HepG2 (cell line): ENCODE data around the gene ZNF512B. TPM values are rescaled to one million over a fixed set of nuclear protein-coding genes. Genes with fewer than 3 reads are reported as not detected.

ENCODE experiments used
- EP300 ChIP-seq, 3 experiments: sonication (generic) in 1 of 3; formaldehyde crosslinking in 1 of 3; IDR thresholded peaks; 2 replicates each; pipeline versions ENCODE4 v1.5.1 to v1.6.1; 2011 to 2020; ENCODE audit warnings: low read depth in 2 of 3, low read length in 2 of 3, borderline replicate concordance in 1 of 3, improper control_type of control experiment in 1 of 3, mild to moderate bottlenecking in 1 of 3, missing genetic modification reagents in 1 of 3, moderate library complexity in 1 of 3
- HMG20A ChIP-seq: IDR thresholded peaks from 2 replicates; pipeline ENCODE4 v1.6.1; 2016; ENCODE audit warnings: borderline replicate concordance
- LRRFIP1 ChIP-seq: sonication (generic); formaldehyde crosslinking; conservative IDR thresholded peaks from 2 replicates; pipeline ENCODE4 v1.4.0; 2020; ENCODE audit warnings: missing genetic modification reagents
- PLSCR1 ChIP-seq: sonication (generic); formaldehyde crosslinking; IDR thresholded peaks from 2 replicates; pipeline ENCODE4 v1.5.0; 2020; ENCODE audit warnings: missing genetic modification reagents, mild to moderate bottlenecking, borderline replicate concordance
- POLR2AphosphoS5 ChIP-seq: IDR thresholded peaks from 2 replicates; pipeline ENCODE4 v1.6.1; 2012; ENCODE audit warnings: low read depth, low read length
- RBM22 ChIP-seq: fragments of 200-400 bp; formaldehyde crosslinking; optimal IDR thresholded peaks from 2 replicates; pipeline ENCODE3; 2017; ENCODE audit warnings: mild to moderate bottlenecking, low read length, moderate library complexity
- SOX13 ChIP-seq, 3 experiments: fragments of 450-650 bp in 1 of 3; sonication (generic) in 1 of 3; formaldehyde crosslinking in 1 of 3; IDR thresholded peaks in 2 of 3; conservative IDR thresholded peaks in 1 of 3; 2 replicates each; pipeline versions ENCODE4 v1.5.0 to v1.6.1; 2016 to 2020; ENCODE audit warnings: antibody characterized with exemption in 1 of 3, mild to moderate bottlenecking in 1 of 3, missing compliant biosample characterization in 1 of 3, missing genetic modification reagents in 1 of 3, moderate library complexity in 1 of 3
- TCF7L2 ChIP-seq: IDR thresholded peaks from 2 replicates; pipeline ENCODE4 v1.6.1; 2011; ENCODE audit warnings: mild to moderate bottlenecking, low read depth, low read length, moderate library complexity
- TEF ChIP-seq: sonication (generic); formaldehyde crosslinking; IDR thresholded peaks from 2 replicates; pipeline ENCODE4 v1.5.0; 2020; ENCODE audit warnings: missing genetic modification reagents
- U2AF1 ChIP-seq: fragments of 200-400 bp; formaldehyde crosslinking; optimal IDR thresholded peaks from 2 replicates; pipeline ENCODE3; 2017; ENCODE audit warnings: mild to moderate bottlenecking, low read depth, low read length
- YEATS2 ChIP-seq: sonication (generic); formaldehyde crosslinking; IDR thresholded peaks from 2 replicates; pipeline ENCODE4 v1.4.0; 2020; ENCODE audit warnings: missing genetic modification reagents, borderline replicate concordance
- ZBTB21 ChIP-seq: sonication (generic); formaldehyde crosslinking; IDR thresholded peaks from 2 replicates; pipeline ENCODE4 v1.4.0; 2020; ENCODE audit warnings: missing genetic modification reagents
- ZHX1 ChIP-seq: sonication (generic); formaldehyde crosslinking; IDR thresholded peaks from 2 replicates; pipeline ENCODE4 v1.8.1; 2022; ENCODE audit warnings: low read depth, mild to moderate bottlenecking, missing genetic modification reagents
- ZNF34 ChIP-seq: sonication (generic); formaldehyde crosslinking; IDR thresholded peaks from 2 replicates; pipeline ENCODE4 v1.4.0; 2020; ENCODE audit warnings: mild to moderate bottlenecking, missing genetic modification reagents, borderline replicate concordance
- ZNF362 ChIP-seq: sonication (generic); formaldehyde crosslinking; IDR thresholded peaks from 2 replicates; pipeline ENCODE4 v1.4.0; 2020; ENCODE audit warnings: missing genetic modification reagents, mild to moderate bottlenecking, borderline replicate concordance
- ZNF577 ChIP-seq: sonication (generic); formaldehyde crosslinking; IDR thresholded peaks from 2 replicates; pipeline ENCODE4 v1.4.0; 2020; ENCODE audit warnings: mild to moderate bottlenecking, low read depth, missing genetic modification reagents, borderline replicate concordance
- ZSCAN31 ChIP-seq: sonication (generic); formaldehyde crosslinking; IDR thresholded peaks from 2 replicates; pipeline ENCODE4 v1.5.0; 2020; ENCODE audit warnings: low read depth, mild to moderate bottlenecking, missing genetic modification reagents
- polyA plus RNA-seq, 8 experiments: library from polyadenylated mRNA; depleted of rRNA in 3 of 8; stranded (reverse) in 7 of 8; unstranded in 1 of 8; fragments of >200 nt; fragmentation: Illumina TruSeq in 4 of 8; extraction: Trizol in 4 of 8; gene quantifications; 2 replicates each; pipeline versions ENCODE4 v1.2.1 to v1.2.3, GENCODE V29; 2011 to 2016; ENCODE audit warnings: low read depth in 4 of 8, missing spikeins in 1 of 8, mixed read lengths in 1 of 8; ENCODE audit not compliant: insufficient read depth in 1 of 8
- total RNA-seq, 5 experiments: library from RNA; depleted of rRNA; stranded (reverse); fragments of >200 nt; fragmentation: Illumina TruSeq; extraction: Trizol; gene quantifications; 2 replicates each; pipeline ENCODE4 v1.2.3, GENCODE V29; 2016; ENCODE audit warnings: low read depth in 1 of 5

Gene ZNF512B
- total and polyA plus RNA-seq, 2 of the 13 experiments (the other 11 are each of a cell fraction or from before 2014, with no cell fraction given): 11.5 to 30.6 TPM

- no peak for TF ChIP-seq LRRFIP1 (CRISPR knock-in tag)
- peak; percentile 92; the same call in 1 of the 2 replicates for TF ChIP-seq ZHX1 (CRISPR knock-in tag)
- TF ChIP-seq U2AF1: no peak
- peak; percentile 44; the same call in 1 of the 2 replicates for TF ChIP-seq HMG20A (CRISPR knock-in tag)
- no peak for TF ChIP-seq SOX13 (IDR thresholded peaks at IDR 0.05)
- no peak; a peak in 1 of 4 replicates for TF ChIP-seq SOX13 (CRISPR knock-in tag; conservative IDR thresholded peaks at IDR 0.05 in 1 of 2, IDR thresholded peaks at IDR 0.05 in 1 of 2)
- peak; percentile 57 for TF ChIP-seq POLR2AphosphoS5
- TF ChIP-seq ZNF362 (CRISPR knock-in tag): peak; percentile 83; the same call in 1 of the 2 replicates
- no peak for TF ChIP-seq PLSCR1
- peak; percentile 89 for TF ChIP-seq YEATS2 (CRISPR knock-in tag)
- TF ChIP-seq ZNF34: peak; percentile 97
- peak; percentile 70; the same call in 1 of the 2 replicates for TF ChIP-seq TEF
- peak; percentile 85 for TF ChIP-seq RBM22
- TF ChIP-seq EP300 (IDR thresholded peaks at IDR 0.05; ENCODE audit: low read depth in 2 of 2, low read length in 2 of 2): peak in 1 of 2 experiments; percentile 52; a peak in 1 of 4 replicates
- peak; percentile 41; the same call in 1 of the 2 replicates for TF ChIP-seq EP300 (CRISPR knock-in tag; IDR thresholded peaks at IDR 0.05; ENCODE audit: borderline replicate concordance)
- no peak for TF ChIP-seq TCF7L2
- no peak for TF ChIP-seq ZBTB21
- 0 out of 2 replicates have a peak, but pooled peaks have one; percentile 63 for TF ChIP-seq ZNF577 (CRISPR knock-in tag)
- TF ChIP-seq ZSCAN31 (CRISPR knock-in tag): peak; percentile 78
Measured at GRCh38 chr20:63973636-63974401, 4.1 kb upstream of the ZNF512B start (continued).
